ENCODE data around the gene NAA20.

- no peak for TF ChIP-seq CTCF (IDR thresholded peaks at IDR 0.05; ENCODE audit: insufficient read depth, low read length)
- TF ChIP-seq GABPA (IDR thresholded peaks at IDR 0.05; ENCODE audit: low read depth) = no peak
Observed at GRCh38 chr20:20012541-20012940, 4.6 kb upstream of the NAA20 start.
